ENCODE results near the gene STMND1. TPM values are rescaled to one million over a fixed set of nuclear protein-coding genes. Genes with fewer than 3 reads are reported as not detected.

The STMND1 gene
- polyA plus RNA-seq = under 1 TPM in 1 of 2 donors, not detected in 1; 0.53 TPM

DNA sequence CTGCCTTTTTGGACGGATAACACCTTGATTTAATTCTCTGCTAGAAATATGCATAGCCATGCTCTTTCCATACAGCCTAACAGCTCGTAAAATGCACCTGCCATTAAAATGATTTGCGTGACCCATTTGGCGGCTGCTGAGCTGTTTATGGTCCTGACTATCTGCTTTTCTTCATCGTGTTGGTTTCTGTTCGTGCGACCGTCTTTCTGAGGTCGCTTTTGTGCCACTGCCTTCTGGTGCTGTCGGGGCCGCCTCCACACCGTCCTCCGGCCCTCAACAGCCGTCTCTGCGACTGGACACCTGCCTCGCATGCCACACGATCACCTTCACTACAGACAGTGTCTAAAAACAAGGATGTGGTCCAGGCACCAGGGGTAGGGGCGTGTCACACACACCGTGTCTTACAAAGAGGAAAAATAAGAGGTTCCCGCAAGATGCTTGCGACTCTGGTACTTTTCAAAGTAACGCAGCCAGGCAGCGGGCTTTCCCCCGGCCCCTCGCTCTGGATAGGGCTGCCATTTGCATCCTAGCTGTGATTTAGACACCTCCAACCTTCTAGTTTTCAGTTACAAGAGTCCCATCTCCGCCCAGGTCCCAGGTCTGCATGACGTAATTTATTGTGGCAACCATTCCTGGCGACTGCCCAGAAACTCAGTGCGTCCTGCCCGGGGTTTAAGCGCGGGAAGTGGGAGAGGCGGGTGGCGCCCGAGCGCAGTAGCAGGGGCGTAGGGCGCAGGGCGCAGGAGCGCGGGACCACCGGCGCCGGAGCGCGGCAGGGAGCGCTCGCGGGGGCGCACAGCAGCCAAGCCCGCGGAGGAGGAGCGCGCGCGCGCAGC lies at the start of gene STMND1:
STMND1 (plus strand) TSS at position 629 of the 836 bp plus-strand sequence. CDS start 208 bp downstream, outside the sequence.
- H3K4me1 ChIP-seq (ENCODE audit: control insufficient read depth in 2 of 2, insufficient read depth in 2 of 2, low read length in 1 of 2) = peaks cover 0 to 3% of the 10 kb centered on the region in 2 donors
- H3K27me3 ChIP-seq (ENCODE audit: control insufficient read depth in 1 of 2, insufficient read depth in 2 of 2, low read length in 2 of 2) = no peaks in the 10 kb centered on the region
- H3K27ac ChIP-seq (ENCODE audit: low read depth in 2 of 2, low read length in 1 of 2) = no peak within 1 kb of the TSS
- H3K36me3 ChIP-seq (ENCODE audit: control insufficient read depth in 2 of 2, insufficient read depth in 2 of 2, low read length in 1 of 2) = no peaks in the 10 kb centered on the region
- H3K9me3 ChIP-seq (ENCODE audit: control insufficient read depth in 2 of 2, insufficient read depth in 1 of 2, low read depth in 1 of 2, low read length in 1 of 2) = no peaks in the 10 kb centered on the region
- WGBS, 2 donors = 6 to 8% methylated on average over 57 of the region's 57 CpGs
- H3K4me3 ChIP-seq (ENCODE audit: low read depth in 1 of 2, low read length in 2 of 2) = peak within 1 kb of the TSS; percentile 48 to 58

DNA sequence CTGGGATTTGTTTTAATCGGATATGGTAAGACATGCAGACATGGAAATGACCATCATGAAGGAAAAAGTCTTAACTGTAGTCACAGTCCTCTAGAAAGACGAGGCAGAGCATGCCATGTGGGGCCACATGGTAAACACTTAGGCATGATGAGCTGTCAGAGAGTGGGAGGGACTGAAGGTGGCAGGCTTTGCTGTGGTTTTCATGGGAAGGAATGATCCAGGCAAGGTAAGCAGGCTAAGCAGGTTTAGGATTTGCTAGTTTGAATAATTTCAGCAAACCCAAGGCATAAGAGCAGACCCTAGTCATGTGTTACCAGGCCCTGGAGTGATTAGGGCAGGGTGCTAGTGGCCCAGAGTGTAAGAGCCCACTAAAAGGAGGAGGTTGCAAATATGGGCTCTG lies 47.2 kb upstream of the STMND1 start:
- Histone ChIP-seq H3K27ac (ENCODE audit: low read depth in 2 of 2, low read length in 1 of 2) (peak overlapping the region in 1 of 2 donors; percentile 19), H3K4me1 (ENCODE audit: control insufficient read depth in 2 of 2, insufficient read depth in 2 of 2, low read length in 1 of 2) (no peaks in the 10 kb centered on the region), H3K9me3 (ENCODE audit: control insufficient read depth in 2 of 2, insufficient read depth in 1 of 2, low read depth in 1 of 2, low read length in 1 of 2) (no peaks in the 10 kb centered on the region), H3K36me3 (ENCODE audit: control insufficient read depth in 2 of 2, insufficient read depth in 2 of 2, low read length in 1 of 2) (no peaks in the 10 kb centered on the region), H3K27me3 (ENCODE audit: control insufficient read depth in 1 of 2, insufficient read depth in 2 of 2, low read length in 2 of 2) (no peaks in the 10 kb centered on the region), H3K4me3 (ENCODE audit: low read depth in 1 of 2, low read length in 2 of 2) (no peak overlapping the region)
- 70 to 74% methylated on average over 2 of the region's 2 CpGs for WGBS, 2 donors

DNA sequence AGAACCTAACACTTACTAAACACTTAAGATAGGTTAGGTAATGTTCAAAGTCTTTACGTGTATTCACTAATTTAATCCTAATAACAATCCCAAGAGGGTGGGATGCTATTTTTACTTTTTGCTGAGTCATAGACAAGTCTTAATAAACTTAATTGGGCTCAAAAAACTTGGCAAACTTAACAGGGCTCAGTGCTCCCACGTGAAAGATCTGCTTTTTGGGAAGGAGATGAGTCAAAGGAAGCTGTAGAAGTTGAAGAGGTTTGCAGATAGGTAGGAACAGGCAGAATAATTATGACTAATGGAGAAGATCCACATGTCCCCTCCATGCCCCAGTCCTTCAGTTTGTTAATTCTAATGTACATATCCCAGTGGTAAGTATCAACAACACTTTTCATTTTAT lies 44.5 kb upstream of the STMND1 start:
- no peaks in the 10 kb centered on the region for H3K9me3 ChIP-seq (ENCODE audit: control insufficient read depth in 2 of 2, insufficient read depth in 1 of 2, low read depth in 1 of 2, low read length in 1 of 2)
- H3K27me3 ChIP-seq (ENCODE audit: control insufficient read depth in 1 of 2, insufficient read depth in 2 of 2, low read length in 2 of 2) = no peaks in the 10 kb centered on the region
- no peak overlapping the region for H3K4me3 ChIP-seq (ENCODE audit: low read depth in 1 of 2, low read length in 2 of 2)
- H3K36me3 ChIP-seq (ENCODE audit: control insufficient read depth in 2 of 2, insufficient read depth in 2 of 2, low read length in 1 of 2) = no peaks in the 10 kb centered on the region
- WGBS, 2 donors = 20 to 38% methylated on average over 2 of the region's 2 CpGs
- peaks cover 0 to 3% of the 10 kb centered on the region in 2 donors for H3K4me1 ChIP-seq (ENCODE audit: control insufficient read depth in 2 of 2, insufficient read depth in 2 of 2, low read length in 1 of 2)
- no peak overlapping the region for H3K27ac ChIP-seq (ENCODE audit: low read depth in 2 of 2, low read length in 1 of 2)

DNA sequence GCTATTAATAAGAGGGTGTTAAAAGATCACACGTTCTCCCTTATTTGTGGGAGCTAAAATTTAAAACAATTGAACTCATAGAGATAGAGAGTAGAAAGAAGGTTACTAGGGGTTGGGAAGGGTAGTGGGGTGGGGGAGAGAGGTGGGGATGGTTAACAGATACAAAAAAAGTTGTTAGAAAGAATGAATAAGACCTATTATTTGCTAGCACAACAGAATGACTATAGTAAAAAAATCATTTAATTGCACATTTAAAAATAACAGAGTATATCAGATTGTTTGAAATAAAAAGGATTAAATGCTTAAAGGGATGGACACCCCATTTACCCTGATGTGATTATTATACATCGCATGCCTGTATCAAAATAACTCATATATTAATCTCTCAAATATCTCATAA lies 43.3 kb upstream of the STMND1 start:
- Histone ChIP-seq H3K36me3 (ENCODE audit: control insufficient read depth in 2 of 2, insufficient read depth in 2 of 2, low read length in 1 of 2) (no peaks in the 10 kb centered on the region), H3K27ac (ENCODE audit: low read depth in 2 of 2, low read length in 1 of 2) (no peak overlapping the region), H3K4me1 (ENCODE audit: control insufficient read depth in 2 of 2, insufficient read depth in 2 of 2, low read length in 1 of 2) (peaks cover 0 to 3% of the 10 kb centered on the region in 2 donors), H3K9me3 (ENCODE audit: control insufficient read depth in 2 of 2, insufficient read depth in 1 of 2, low read depth in 1 of 2, low read length in 1 of 2) (no peaks in the 10 kb centered on the region), H3K4me3 (ENCODE audit: low read depth in 1 of 2, low read length in 2 of 2) (no peak overlapping the region), H3K27me3 (ENCODE audit: control insufficient read depth in 1 of 2, insufficient read depth in 2 of 2, low read length in 2 of 2) (no peaks in the 10 kb centered on the region)
- WGBS, 2 donors = 54 to 68% methylated on average over 2 of the region's 2 CpGs

DNA sequence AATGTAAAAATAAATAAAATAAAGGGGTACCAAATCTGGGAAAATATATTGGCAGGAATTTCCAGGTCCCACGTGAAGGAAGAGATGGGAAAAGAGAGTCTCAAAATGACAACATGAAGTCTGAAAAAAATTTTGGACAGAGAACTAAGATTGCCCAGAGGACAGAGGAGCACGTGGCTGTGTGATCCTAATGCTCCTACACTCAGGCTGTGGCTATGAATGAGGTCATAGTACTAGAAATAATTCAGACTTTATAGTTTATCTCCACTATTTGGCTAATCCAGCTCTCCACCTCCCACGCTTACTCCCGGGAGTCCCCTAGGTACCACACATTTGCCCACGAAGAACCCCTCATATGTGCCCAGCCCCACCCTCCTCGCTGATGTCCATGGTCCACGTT lies 42.8 kb upstream of the STMND1 start:
- Histone ChIP-seq H3K36me3 (ENCODE audit: control insufficient read depth in 2 of 2, insufficient read depth in 2 of 2, low read length in 1 of 2) (no peaks in the 10 kb centered on the region), H3K27me3 (ENCODE audit: control insufficient read depth in 1 of 2, insufficient read depth in 2 of 2, low read length in 2 of 2) (no peaks in the 10 kb centered on the region), H3K27ac (ENCODE audit: low read depth in 2 of 2, low read length in 1 of 2) (no peak overlapping the region), H3K4me3 (ENCODE audit: low read depth in 1 of 2, low read length in 2 of 2) (no peak overlapping the region), H3K4me1 (ENCODE audit: control insufficient read depth in 2 of 2, insufficient read depth in 2 of 2, low read length in 1 of 2) (peaks cover 0 to 3% of the 10 kb centered on the region in 2 donors), H3K9me3 (ENCODE audit: control insufficient read depth in 2 of 2, insufficient read depth in 1 of 2, low read depth in 1 of 2, low read length in 1 of 2) (no peaks in the 10 kb centered on the region)
- 65 to 67% methylated on average over 7 of the region's 7 CpGs for WGBS, 2 donors

DNA sequence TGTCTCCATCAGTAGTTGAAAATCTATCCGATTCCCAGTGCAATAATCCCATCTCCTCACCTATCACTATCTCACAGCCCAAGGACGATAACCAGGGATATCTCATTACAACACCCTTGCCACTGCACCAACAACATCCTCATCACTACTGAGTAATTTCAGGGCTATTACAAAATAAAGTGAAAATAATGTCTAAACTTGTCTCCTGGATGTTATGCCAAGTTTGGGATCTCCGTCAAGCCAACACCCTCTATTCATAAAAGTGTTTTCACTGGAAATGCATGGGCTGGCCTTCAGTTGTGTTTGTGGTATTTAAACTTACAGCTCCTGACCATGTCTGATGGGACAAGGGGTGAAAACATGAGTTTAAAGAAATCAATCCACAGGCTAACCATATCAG lies 42.0 kb upstream of the STMND1 start:
- Histone ChIP-seq H3K27me3 (ENCODE audit: control insufficient read depth in 1 of 2, insufficient read depth in 2 of 2, low read length in 2 of 2) (no peaks in the 10 kb centered on the region), H3K4me3 (ENCODE audit: low read depth in 1 of 2, low read length in 2 of 2) (no peak overlapping the region), H3K36me3 (ENCODE audit: control insufficient read depth in 2 of 2, insufficient read depth in 2 of 2, low read length in 1 of 2) (no peaks in the 10 kb centered on the region), H3K27ac (ENCODE audit: low read depth in 2 of 2, low read length in 1 of 2) (peak overlapping the region in 1 of 2 donors; percentile 52), H3K9me3 (ENCODE audit: control insufficient read depth in 2 of 2, insufficient read depth in 1 of 2, low read depth in 1 of 2, low read length in 1 of 2) (no peaks in the 10 kb centered on the region), H3K4me1 (ENCODE audit: control insufficient read depth in 2 of 2, insufficient read depth in 2 of 2, low read length in 1 of 2) (peaks cover 0 to 3% of the 10 kb centered on the region in 2 donors)
- WGBS, 2 donors = 51 to 60% methylated on average over 3 of the region's 3 CpGs

DNA sequence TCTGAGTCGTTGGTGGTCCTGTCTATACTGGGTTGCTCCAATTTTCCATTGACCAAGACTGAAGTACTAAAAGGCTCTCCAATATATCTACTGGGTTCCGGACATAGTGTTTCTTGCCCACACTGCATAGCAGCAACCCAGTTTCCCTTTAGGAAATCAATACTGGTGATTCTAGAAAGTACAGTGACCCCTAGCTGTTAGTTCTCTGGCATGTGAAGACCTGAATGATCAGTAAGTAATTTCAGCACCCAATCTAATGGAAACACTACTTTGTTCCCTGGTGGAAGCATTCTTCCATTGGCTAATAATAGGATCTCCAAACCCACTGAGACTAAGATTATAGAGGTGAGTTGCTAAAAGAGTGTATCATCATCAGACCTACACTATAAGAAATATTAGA lies 40.8 kb upstream of the STMND1 start:
- H3K4me1 ChIP-seq (ENCODE audit: control insufficient read depth in 2 of 2, insufficient read depth in 2 of 2, low read length in 1 of 2) = peaks cover 0 to 3% of the 10 kb centered on the region in 2 donors
- no peaks in the 10 kb centered on the region for H3K9me3 ChIP-seq (ENCODE audit: control insufficient read depth in 2 of 2, insufficient read depth in 1 of 2, low read depth in 1 of 2, low read length in 1 of 2)
- no peaks in the 10 kb centered on the region for H3K36me3 ChIP-seq (ENCODE audit: control insufficient read depth in 2 of 2, insufficient read depth in 2 of 2, low read length in 1 of 2)
- H3K4me3 ChIP-seq (ENCODE audit: low read depth in 1 of 2, low read length in 2 of 2) = no peak overlapping the region
- H3K27ac ChIP-seq (ENCODE audit: low read depth in 2 of 2, low read length in 1 of 2) = no peak overlapping the region
- H3K27me3 ChIP-seq (ENCODE audit: control insufficient read depth in 1 of 2, insufficient read depth in 2 of 2, low read length in 2 of 2) = no peaks in the 10 kb centered on the region
- 84 to 94% methylated on average over 2 of the region's 2 CpGs for WGBS, 2 donors

DNA sequence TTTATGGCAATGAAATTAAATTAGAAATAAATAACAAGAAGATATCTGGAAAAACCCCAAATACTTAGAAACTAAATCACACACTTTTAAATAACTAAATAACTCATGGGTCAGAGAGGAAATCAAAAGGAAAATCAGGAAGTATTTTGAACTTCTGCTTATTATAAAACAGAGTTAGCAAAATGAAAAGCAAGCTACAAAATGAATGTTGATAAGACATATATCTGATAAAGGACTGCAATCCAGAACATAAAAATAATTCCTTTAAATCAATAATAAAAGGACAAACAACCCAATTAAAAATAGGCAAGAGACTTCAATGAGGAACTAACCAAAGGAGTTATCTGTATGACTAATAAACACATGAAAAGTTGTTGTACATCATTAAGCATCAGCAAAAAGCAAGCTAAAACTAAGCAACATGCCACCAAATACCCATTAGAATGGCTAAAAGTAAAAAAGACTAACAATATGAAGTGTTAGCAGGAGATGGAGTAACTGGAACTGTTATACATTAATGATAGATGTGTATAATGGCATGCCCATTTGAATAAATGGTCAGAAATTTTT lies 38.9 kb upstream of the STMND1 start:
- peaks cover 0 to 3% of the 10 kb centered on the region in 2 donors for H3K4me1 ChIP-seq (ENCODE audit: control insufficient read depth in 2 of 2, insufficient read depth in 2 of 2, low read length in 1 of 2)
- no peaks in the 10 kb centered on the region for H3K9me3 ChIP-seq (ENCODE audit: control insufficient read depth in 2 of 2, insufficient read depth in 1 of 2, low read depth in 1 of 2, low read length in 1 of 2)
- H3K27me3 ChIP-seq (ENCODE audit: control insufficient read depth in 1 of 2, insufficient read depth in 2 of 2, low read length in 2 of 2) = no peaks in the 10 kb centered on the region
- no peaks in the 10 kb centered on the region for H3K36me3 ChIP-seq (ENCODE audit: control insufficient read depth in 2 of 2, insufficient read depth in 2 of 2, low read length in 1 of 2)
- no peak overlapping the region for H3K27ac ChIP-seq (ENCODE audit: low read depth in 2 of 2, low read length in 1 of 2)
- no peak overlapping the region for H3K4me3 ChIP-seq (ENCODE audit: low read depth in 1 of 2, low read length in 2 of 2)

DNA sequence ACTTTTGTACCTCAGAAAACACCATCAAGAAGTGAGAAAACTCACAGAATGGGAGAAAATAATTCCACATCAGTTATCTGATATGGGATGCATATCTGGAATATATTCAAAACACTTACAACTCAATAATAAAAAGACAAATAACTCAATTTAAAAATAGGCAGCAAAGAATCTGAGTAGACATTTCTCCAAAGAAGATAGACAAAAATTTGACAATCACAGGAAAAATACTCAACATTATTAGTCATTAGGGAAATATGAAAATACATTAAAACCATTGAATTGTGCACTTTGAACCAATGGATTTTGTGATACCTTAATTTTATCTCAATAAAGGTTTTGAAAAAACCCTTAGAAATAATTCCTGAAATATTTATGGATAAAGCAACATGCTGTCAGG lies 36.9 kb upstream of the STMND1 start:
- Histone ChIP-seq H3K36me3 (ENCODE audit: control insufficient read depth in 2 of 2, insufficient read depth in 2 of 2, low read length in 1 of 2) (no peaks in the 10 kb centered on the region), H3K27ac (ENCODE audit: low read depth in 2 of 2, low read length in 1 of 2) (no peak overlapping the region), H3K9me3 (ENCODE audit: control insufficient read depth in 2 of 2, insufficient read depth in 1 of 2, low read depth in 1 of 2, low read length in 1 of 2) (peaks cover 0 to under 1% of the 10 kb centered on the region in 2 donors), H3K27me3 (ENCODE audit: control insufficient read depth in 1 of 2, insufficient read depth in 2 of 2, low read length in 2 of 2) (no peaks in the 10 kb centered on the region), H3K4me1 (ENCODE audit: control insufficient read depth in 2 of 2, insufficient read depth in 2 of 2, low read length in 1 of 2) (peaks cover 0 to 3% of the 10 kb centered on the region in 2 donors), H3K4me3 (ENCODE audit: low read depth in 1 of 2, low read length in 2 of 2) (no peak overlapping the region)

DNA sequence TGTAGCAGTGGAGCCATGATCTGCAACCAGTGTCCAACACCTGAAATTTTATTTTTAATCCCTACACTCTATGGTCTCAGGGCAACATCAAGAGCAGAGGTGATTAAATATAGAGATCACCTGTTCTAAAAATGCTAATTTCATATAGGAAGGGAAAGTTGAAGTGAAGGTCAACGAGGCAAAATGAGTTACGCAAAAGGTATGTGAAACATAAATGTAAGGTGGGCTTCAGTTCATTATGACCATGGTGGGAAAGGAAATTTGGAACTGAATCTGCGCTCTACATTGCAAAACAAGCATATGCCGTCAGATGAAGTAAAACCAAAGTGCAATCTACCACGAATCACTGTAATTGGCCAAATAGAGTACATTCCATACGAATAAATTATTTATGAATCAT lies 35.2 kb upstream of the STMND1 start:
- Histone ChIP-seq H3K4me3 (ENCODE audit: low read depth in 1 of 2, low read length in 2 of 2) (no peak overlapping the region), H3K4me1 (ENCODE audit: control insufficient read depth in 2 of 2, insufficient read depth in 2 of 2, low read length in 1 of 2) (no peaks in the 10 kb centered on the region), H3K9me3 (ENCODE audit: control insufficient read depth in 2 of 2, insufficient read depth in 1 of 2, low read depth in 1 of 2, low read length in 1 of 2) (peaks cover 0 to 3% of the 10 kb centered on the region in 2 donors), H3K27me3 (ENCODE audit: control insufficient read depth in 1 of 2, insufficient read depth in 2 of 2, low read length in 2 of 2) (no peaks in the 10 kb centered on the region), H3K27ac (ENCODE audit: low read depth in 2 of 2, low read length in 1 of 2) (no peak overlapping the region), H3K36me3 (ENCODE audit: control insufficient read depth in 2 of 2, insufficient read depth in 2 of 2, low read length in 1 of 2) (no peaks in the 10 kb centered on the region)
- WGBS, 2 donors = 86 to 87% methylated on average over 6 of the region's 6 CpGs
